Tibial nerve (tissue), 4 donors: ENCODE data around the gene PREX1. TPM values are rescaled to one million over a fixed set of nuclear protein-coding genes. Genes with fewer than 3 reads are reported as not detected.
"Not testable (repeated sequence)": the region's sequence is repeated elsewhere in the genome, so short reads cannot be mapped to it uniquely, and the experiment has no call there.

ENCODE experiments used
- DNase-seq, 2 donors: peaks; one replicate each; pipeline ENCODE4 v3.0.0-alpha.2; 2019; ENCODE audit warnings: low spot score in 2 of 2
- H3K27ac ChIP-seq, 4 donors: fragments of 200-600 bp; sonication (generic) in 3 of 4; one replicate each; pipeline ENCODE4 v1.5.1; 2017 to 2019; ENCODE audit warnings: mild to moderate bottlenecking in 1 of 4
- H3K27me3 ChIP-seq, 2 donors: fragments of 200-600 bp; sonication (generic) in 1 of 2; one replicate each; pipeline versions ENCODE4 v1.5.1 to v1.6.0; 2017 to 2019
- H3K36me3 ChIP-seq, 3 donors: fragments of 200-600 bp; sonication (generic); one replicate each; pipeline ENCODE4 v1.5.1; 2018 to 2019
- H3K4me1 ChIP-seq, 4 donors: fragments of 200-600 bp; sonication (generic) in 3 of 4; one replicate each; pipeline ENCODE4 v1.5.1; 2017 to 2019
- H3K4me3 ChIP-seq, 4 donors: fragments of 200-600 bp; sonication (generic) in 3 of 4; one replicate each; pipeline ENCODE4 v1.5.1; 2017 to 2019; ENCODE audit warnings: mild to moderate bottlenecking in 1 of 4, moderate library complexity in 1 of 4
- H3K9me3 ChIP-seq, 4 donors: fragments of 200-600 bp; sonication (generic) in 3 of 4; one replicate each; pipeline ENCODE4 v1.5.1; 2017 to 2019
- CTCF ChIP-seq, 5 experiments: fragments of 200-600 bp in 3 of 5; fragments of 450-650 bp in 2 of 5; sonication (generic) in 3 of 5; IDR thresholded peaks; one replicate each; pipeline ENCODE4 v1.5.1; 2016 to 2019; ENCODE audit warnings: antibody characterized with exemption in 5 of 5, mild to moderate bottlenecking in 3 of 5, moderate library complexity in 2 of 5
- EP300 ChIP-seq, 2 donors: sonication (generic); formaldehyde crosslinking; IDR thresholded peaks; one replicate each; pipeline ENCODE4 v1.6.1; 2017; ENCODE audit warnings: antibody characterized with exemption in 2 of 2, mild to moderate bottlenecking in 1 of 2
- POLR2A ChIP-seq, 2 donors: fragments of 450-650 bp; IDR thresholded peaks; one replicate each; pipeline ENCODE4 v1.6.1; 2017; ENCODE audit warnings: antibody characterized with exemption in 2 of 2, mild to moderate bottlenecking in 2 of 2, moderate library complexity in 2 of 2
- WGBS, 2 donors: methylation state at CpG; one replicate each; pipeline ENCODE4 v1.1.5; 2018; 5-methylcytosine and 5-hydroxymethylcytosine counted together
- total RNA-seq, 4 donors: library from RNA; depleted of rRNA; stranded (reverse); fragments of >200 nt; gene quantifications; one replicate each; pipeline ENCODE4 v1.1.0, GENCODE V29; 2016

Gene PREX1
- total RNA-seq, 4 donors from 2014 or later: 30.1 to 50.7 (median 32.5) TPM

DNA sequence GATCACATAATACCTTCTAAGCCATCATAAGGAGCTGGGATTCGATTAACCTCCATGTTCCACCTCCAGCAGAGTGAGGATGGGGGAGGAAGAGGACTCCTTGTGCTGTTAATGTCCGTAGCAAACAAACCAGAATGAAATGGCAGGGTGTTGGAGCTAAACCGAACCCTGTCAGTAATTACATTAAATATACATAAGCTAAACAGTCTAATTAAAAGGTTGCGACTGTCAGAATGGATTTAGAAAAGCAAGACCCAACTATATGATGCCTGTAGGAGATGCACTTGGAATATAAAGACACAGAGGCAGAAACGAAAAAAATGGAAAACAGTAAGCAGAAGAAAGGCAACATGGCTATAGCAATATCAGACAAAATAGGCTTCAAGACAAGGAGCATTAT, 13.2 kb downstream of the PREX1 start:
- no peak overlapping the region for H3K27ac ChIP-seq
- no peaks in the 10 kb centered on the region for H3K36me3 ChIP-seq
- H3K9me3 ChIP-seq: no peaks in the 10 kb centered on the region
- H3K4me1 ChIP-seq: peaks cover 0 to 45% (median 24%) of the 10 kb centered on the region in 4 donors
- H3K4me3 ChIP-seq: no peak overlapping the region
- WGBS, 2 donors: 86% methylated on average over 5 of the region's 5 CpGs
- no peak for DNase-seq
- TF ChIP-seq EP300 (IDR thresholded peaks at IDR 0.05): no peak
- TF ChIP-seq CTCF (IDR thresholded peaks at IDR 0.05): no peak
- no peak for TF ChIP-seq POLR2A (IDR thresholded peaks at IDR 0.05)
- H3K27me3 ChIP-seq: no peaks in the 10 kb centered on the region

- H3K36me3 ChIP-seq: no peaks in the 10 kb centered on the region
- H3K4me3 ChIP-seq: no peak overlapping the region
- H3K27me3 ChIP-seq: no peaks in the 10 kb centered on the region
- 48 to 74% methylated on average over 5 of the region's 5 CpGs for WGBS, 2 donors
- peaks cover 0 to 2% (median 0%) of the 10 kb centered on the region in 4 donors for H3K9me3 ChIP-seq
- peaks cover 0 to 40% (median 22%) of the 10 kb centered on the region in 4 donors for H3K4me1 ChIP-seq
- no peak overlapping the region for H3K27ac ChIP-seq
- DNase-seq: no peak
- TF ChIP-seq CTCF (IDR thresholded peaks at IDR 0.05): no peak
- TF ChIP-seq POLR2A (IDR thresholded peaks at IDR 0.05): no peak
- TF ChIP-seq EP300 (IDR thresholded peaks at IDR 0.05): no peak
These were observed 13.8 kb downstream of the PREX1 start for GRCh38 chr20:48813930-48814546.

- no peak overlapping the region for H3K4me3 ChIP-seq
- peaks cover 0 to 8% (median 0%) of the 10 kb centered on the region in 4 donors for H3K9me3 ChIP-seq
- no peak overlapping the region for H3K27ac ChIP-seq
- peaks cover 0 to 39% (median 21%) of the 10 kb centered on the region in 4 donors for H3K4me1 ChIP-seq
- TF ChIP-seq POLR2A (IDR thresholded peaks at IDR 0.05) (no peak), CTCF (IDR thresholded peaks at IDR 0.05) (no peak), EP300 (IDR thresholded peaks at IDR 0.05) (no peak)
- DNase-seq: no peak
- H3K36me3 ChIP-seq: no peaks in the 10 kb centered on the region
- 16 to 23% methylated on average over 3 of the region's 3 CpGs for WGBS, 2 donors
- no peaks in the 10 kb centered on the region for H3K27me3 ChIP-seq
These were observed 14.4 kb downstream of the PREX1 start for GRCh38 chr20:48813446-48813747.

DNA sequence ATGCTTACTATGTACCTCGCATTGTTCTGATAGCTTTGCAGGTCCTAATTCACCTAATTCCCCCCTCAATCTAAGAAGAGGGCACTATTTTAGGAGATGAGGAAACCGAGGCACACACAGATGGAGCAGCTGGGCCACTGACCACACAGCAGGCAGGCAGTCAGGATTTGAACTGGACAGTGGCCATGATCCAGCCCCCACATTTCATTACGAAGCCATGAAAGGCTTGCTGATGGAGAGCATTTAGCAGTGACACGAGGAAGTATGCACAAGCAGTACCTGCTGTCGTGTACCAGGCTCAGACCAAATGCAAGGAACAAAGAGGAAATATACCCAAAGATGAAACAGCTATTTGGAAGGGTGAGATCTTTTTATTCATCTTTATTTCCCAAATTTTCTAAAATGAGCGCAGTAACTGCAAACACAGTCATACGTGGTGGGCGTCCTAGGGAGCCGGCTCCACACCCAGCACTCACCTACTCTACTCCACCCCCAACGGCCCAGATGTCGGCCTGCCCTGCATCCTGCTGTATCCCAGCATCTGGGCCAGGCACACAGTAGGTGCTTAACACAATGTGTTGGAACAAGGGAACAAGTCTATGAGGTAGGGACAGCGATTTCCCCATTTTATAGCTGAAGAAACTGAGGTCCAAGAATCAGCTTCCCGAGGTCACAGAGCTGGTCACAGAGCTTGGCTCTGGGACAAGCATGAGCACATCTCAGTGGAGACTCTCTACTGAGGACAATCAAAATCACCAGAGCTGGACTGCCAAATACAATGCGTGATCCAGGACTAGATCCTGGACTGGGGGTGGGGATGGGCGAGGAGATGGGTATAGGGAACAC, 15.0 kb downstream of the PREX1 start:
- DNase-seq: no peak
- H3K36me3 ChIP-seq: no peaks in the 10 kb centered on the region
- TF ChIP-seq POLR2A (IDR thresholded peaks at IDR 0.05) (no peak), EP300 (IDR thresholded peaks at IDR 0.05) (no peak), CTCF (IDR thresholded peaks at IDR 0.05) (no peak)

DNA sequence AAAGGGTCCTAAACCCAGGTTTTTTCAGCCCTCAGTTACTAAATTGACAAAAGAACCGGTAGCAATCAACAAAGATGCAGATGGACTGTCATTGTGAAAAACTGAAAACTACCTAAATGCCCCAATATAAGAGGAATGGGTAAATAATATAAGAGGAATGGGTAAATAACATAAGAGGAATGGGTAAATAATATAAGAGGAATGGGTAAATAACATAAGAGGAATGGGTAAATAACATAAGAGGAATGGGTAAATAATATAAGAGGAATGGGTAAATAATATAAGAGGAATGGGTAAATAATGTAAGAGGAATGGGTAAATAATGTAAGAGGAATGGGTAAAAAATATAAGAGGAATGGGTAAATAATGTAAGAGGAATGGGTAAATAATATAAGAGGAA, 15.7 kb downstream of the PREX1 start:
- peaks cover 0 to 35% (median 16%) of the 10 kb centered on the region in 4 donors for H3K4me1 ChIP-seq
- 88 to 94% methylated on average over 1 of the region's 1 CpG for WGBS, 2 donors
- not testable (repeated sequence) for H3K27ac ChIP-seq

More for the DNA sequence above, 15.0 kb downstream of the PREX1 start:
- 59 to 62% methylated on average over 15 of the region's 15 CpGs for WGBS, 2 donors
- Histone ChIP-seq H3K27me3 (no peaks in the 10 kb centered on the region), H3K9me3 (peaks cover 0 to 8% (median 0%) of the 10 kb centered on the region in 4 donors), H3K4me1 (peaks cover 0 to 39% (median 19%) of the 10 kb centered on the region in 4 donors), H3K27ac (no peak overlapping the region), H3K4me3 (no peak overlapping the region)

More for the DNA sequence above, 15.7 kb downstream of the PREX1 start:
- not testable (repeated sequence) for H3K27me3 ChIP-seq, H3K36me3 ChIP-seq, DNase-seq, H3K4me3 ChIP-seq
- H3K9me3 ChIP-seq: peaks cover 0 to 15% (median 0%) of the 10 kb centered on the region in 4 donors
